NOMO-1 treated with dmso at 0.1 percent for 144 hours (cell line): ENCODE measurements around the gene STRN3.
"Not testable (repeated sequence)": the region's sequence is repeated elsewhere in the genome, so short reads cannot be mapped to it uniquely, and the experiment has no call there.

Experiments
- DNase-seq: peaks from one replicate; lab custom pipeline; 2025; ENCODE audit not compliant: unreplicated experiment; lab: John Stamatoyannopoulos, UW

The STRN3 gene

DNA sequence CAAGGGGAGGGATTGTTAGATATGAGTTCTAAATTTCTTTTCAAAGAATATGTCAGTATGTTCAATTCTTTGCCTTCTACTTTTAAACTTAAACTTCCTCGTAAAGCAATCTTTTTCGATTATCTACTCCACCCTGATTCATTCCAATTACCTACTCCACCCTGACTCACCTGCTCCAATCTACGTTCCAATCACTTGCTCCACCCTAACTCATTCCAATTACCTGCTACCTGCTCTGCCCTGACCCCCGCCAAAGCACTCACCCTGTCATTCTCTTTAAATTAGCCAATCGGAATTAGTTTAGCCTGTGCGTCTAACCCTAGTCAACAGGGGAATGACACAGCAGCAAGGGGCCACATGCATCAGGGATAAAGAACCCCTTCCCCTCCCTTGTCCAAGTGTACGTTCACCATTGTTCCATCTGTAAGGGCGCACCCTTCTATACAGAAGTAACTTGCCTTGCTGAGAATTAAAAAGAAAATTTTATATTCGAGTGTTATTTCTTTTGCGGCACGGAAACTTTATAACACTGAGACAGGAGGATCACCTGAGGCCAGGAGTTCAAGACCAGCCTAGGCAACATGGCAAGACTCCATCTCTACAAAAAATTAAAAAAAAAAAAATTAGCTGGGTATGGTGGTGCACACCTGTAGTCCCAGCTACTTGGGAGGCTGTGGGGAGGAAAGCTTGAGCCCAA, 54.0 kb downstream of the STRN3 start:
- not testable (repeated sequence) for DNase-seq

DNA sequence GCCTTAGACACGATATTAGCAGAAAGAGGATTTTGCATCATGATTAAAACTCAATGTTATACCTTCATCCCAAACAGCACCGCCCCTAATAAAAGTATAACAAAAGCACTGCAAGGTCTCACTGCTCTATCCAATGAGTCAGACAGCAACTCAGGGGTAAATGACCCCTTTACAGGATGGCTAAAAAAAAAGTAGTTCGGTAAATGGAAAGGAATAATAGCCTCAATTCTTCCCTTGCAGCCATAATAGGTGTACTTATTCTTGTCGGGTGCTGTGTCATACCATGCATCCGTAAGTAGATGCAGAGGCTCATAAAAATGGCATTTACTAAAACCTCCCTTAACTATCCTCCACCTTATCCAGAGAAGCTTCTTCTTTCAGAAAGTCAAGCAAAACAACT, 54.6 kb downstream of the STRN3 start:
- DNase-seq = no peak

DNA sequence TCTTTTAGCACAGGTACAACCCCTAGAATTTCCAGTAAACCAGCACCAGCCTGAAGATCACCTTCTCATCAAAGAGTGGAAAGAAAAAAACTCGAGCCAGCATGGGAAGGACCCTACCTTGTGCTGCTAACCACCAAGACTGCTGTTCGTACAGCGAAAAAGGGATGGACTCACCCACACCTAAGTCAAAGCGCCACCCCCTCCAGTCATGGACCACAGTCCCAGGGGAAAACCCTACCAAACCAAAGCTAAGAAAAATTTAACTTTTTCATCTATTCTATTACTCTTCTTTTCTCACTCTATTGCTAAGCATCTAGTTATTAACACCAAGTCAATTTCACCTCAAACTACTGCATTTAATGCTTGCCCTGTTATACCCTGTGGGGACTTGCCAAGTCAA, 56.4 kb downstream of the STRN3 start:
- not testable (repeated sequence) for DNase-seq

DNA sequence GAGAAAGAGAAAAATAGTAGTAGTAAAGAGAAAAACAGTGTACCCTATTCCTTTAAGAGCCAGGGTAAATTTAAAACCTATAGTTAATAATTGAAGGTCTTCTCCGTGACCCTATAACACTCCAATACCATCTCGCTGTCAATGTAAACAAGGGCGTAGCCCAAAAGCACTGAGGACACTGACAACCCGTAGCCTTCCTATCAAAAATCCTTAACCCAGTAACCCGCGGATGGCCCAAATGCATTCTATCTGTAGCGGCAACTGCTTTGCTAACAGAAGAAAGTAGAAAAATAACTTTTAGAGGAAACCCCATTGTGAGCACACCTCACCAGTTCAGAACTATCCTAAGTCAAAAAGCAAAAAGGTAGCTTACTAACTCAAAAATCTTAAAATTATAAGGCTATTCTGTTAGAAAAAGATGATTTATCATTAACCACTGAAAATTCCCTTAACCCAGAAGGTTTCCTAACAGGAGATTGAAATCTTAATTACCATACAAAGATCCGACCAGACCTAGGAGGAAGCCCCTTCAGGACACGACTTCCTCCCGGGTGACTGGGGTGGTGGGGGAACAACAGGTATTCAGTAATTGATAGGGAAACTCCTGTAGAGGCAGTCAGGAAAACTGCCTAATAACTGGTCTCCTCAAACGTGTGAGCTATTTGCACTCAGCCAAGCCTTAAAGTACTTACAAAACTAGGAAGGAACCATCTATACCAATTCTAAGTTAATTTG, 58.6 kb downstream of the STRN3 start:
- DNase-seq = not testable (repeated sequence)

DNA sequence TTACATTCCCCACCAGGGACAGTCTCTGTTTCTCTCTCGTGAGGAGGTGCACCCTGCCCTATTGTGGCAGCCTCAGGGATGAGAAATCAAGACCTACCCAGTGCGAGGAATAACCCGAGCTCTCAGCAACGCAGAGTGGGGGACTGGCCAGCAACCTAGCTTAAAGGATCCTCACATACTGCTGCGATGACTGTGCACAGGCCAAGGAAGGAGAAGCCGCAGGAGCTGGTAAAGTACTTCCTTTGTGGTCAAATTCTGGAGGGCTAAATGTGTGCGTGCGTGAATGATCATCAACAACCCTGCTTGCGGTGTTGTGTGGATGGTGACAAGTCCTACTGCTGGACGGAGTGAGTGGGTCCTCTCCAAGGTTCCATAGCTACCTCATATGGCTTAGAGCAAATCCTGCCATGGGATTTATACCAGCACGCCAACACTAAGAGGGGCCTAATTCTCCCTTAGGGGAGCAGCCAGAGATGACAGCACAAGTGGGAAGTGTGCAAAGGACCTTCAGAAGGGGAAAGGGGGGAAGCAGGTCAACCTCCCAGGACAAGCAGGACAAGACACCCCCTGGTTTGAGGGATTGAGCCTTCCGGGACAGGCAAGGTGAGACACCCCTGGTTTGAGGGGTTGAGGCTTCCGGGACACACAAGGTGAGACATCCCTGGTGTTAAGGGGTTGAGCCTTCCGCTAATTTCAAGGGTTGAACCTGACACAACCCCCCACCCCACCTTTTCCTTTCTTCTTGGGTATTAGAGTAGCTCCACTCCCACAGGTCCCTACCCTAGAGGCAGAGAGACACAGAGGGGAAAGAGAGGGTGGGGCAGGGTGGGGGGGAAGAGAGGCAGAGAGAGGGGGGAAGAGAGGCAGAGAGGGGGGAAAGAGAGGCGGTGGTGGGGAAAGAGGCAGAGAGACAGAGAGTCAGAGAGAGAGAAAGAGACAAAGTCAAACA, 59.5 kb downstream of the STRN3 start:
- no peak for DNase-seq

DNA sequence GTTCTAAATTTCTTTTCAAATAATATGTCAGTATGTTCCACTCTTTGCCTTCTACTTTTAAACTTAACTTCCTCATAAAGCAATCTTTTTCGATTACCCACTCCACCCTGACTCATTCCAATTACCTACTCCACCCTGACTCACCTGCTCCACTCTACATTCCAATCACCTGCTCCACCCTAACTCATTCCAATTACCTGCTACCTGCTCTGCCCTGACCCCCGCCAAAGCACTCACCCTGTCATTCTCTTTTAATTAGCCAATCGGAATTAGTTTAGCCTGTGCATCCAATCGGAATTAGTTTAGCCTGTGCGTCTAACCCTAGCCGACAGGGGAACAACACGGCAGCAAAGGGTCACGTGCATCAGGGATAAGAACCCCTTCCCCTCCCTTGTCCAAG, 60.3 kb downstream of the STRN3 start:
- not testable (repeated sequence) for DNase-seq

DNA sequence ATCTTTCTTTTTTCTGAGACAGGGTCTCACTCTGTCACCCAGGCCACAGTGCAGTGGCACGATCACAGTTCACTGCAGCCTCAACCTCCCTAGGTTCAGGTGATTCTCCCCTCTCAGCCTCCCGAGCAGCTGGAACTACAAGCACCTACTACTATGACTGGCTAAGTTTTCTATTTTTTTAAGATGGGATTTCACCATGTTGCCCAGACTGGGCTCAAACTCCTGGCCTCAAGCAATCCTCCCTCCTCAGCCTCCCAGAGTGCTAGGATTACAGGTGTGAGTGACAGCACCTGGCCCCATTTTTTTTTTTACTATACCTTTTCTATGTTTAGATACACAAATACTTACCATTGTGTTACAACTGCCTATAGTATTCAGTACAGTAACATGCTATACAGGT, 63.6 kb downstream of the STRN3 start:
- DNase-seq = not testable (repeated sequence)

DNA sequence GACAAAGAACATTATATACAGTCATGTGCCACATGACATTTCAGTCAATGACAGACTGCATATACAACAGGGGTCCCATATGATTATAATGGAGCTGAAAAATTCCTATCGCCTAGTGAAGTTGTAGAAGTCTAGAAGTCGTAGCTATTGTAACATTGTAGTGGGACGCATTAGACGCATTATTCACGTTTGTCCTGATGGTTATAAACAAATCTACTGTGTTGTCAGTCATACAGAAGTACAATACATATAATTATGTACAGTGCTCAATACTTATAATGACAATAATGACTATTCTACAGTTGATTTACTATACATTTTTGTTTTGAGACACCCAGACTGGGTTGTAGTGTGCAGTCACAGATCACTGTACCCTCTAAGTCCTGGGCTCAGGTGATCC, 64.8 kb downstream of the STRN3 start:
- no peak for DNase-seq

DNA sequence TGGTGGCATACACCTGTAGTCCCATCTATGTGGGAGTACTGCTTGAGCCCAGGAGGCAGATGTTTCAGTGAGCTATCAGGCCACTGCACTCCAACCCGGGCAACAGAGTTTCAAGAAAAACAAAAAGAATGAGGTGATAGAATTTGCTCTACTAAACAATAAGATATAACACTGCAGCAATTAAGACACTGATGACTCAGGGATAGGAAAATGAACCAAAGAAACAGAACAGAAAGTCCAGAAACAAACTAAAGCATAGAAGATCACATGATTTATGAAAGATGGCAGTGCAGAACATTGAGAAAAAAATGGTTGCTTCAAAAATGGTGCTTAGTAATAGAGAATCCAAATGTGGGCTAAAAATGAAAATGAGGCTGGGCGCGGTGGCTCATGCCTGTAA, 66.0 kb downstream of the STRN3 start:
- DNase-seq = no peak

DNA sequence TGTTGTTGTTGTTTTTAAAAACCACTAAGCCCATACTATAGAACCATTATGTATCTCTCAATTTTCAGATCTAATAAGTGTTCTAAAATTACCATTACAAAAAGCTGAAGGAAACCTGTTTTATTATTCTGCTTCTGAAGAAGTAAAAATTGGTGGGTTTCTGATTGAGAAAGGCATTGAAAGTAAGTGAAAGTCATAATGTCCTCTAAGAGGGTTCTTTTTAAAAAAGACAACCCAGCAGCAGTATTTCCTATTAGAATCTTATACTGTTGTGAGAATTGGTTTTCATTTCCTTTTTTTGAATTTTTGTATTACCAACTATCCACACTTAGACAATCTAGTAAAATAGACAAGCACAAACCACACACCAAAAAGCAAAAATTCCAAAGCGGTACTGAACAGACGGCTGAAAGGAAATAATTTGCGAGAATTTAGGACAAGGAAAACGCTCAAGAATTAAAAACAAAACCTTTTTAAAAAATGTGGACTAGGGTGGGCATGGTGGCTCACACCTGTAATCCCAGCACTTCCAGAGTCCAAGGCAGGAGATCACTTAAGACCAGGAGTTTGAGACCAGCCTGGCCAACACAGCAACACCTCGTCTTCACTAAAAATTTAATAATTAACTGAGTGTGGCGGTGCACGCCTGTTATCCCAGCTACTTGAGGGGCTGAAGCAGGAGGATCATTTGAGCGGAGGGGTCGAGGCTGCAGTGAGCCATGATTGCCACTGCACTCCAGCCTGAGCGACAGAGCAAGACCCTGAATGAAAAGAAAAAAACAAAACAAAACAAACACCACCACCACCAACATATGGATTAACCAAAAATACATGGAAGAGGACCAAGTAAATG, 67.4 kb downstream of the STRN3 start:
- DNase-seq = no peak

DNA sequence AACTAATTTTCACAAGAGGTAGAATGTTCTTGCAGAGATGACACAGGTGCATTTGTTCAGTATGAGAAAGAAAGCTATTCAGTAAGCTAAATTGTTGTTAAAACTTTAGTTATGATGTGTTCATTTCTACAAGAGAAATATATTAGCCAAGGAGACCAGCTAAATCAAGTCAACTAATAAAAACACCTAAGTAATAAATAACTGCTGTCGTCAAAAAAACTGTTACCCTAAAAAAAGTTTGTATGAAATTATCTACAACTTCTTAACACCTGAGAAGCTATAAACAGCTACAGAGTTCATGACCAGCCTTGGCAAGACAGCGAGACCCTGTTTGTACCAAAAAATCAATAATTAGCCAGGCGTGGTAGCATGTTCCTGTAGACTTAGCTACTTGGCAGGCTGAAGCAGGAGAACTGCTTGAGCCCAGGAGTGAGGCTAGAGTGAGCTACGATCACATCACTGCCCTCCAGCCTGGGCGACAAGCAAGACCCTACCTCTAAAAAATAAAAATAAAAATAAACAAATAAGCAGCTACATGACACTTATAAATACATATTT, 68.3 kb downstream of the STRN3 start:
- no peak for DNase-seq

DNA sequence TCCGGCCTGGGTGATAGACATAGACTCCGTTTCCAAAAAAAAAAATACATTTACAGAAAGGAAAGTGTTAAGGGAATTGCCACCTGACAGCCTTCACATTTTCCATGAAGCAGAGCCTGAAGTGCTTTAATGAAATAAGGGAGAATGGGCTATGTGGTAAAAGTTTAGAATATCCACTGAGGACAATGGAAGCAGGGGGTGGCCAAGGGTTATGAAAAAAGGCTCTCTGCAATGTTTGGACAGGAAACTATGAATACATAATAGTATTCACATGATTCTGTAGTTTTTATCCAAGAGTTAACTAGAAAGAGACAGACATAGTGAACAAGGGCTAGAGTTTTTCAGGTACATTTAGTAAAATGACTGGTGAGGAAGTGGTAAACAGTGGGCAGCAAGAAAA, 76.5 kb downstream of the STRN3 start:
- DNase-seq = no peak

DNA sequence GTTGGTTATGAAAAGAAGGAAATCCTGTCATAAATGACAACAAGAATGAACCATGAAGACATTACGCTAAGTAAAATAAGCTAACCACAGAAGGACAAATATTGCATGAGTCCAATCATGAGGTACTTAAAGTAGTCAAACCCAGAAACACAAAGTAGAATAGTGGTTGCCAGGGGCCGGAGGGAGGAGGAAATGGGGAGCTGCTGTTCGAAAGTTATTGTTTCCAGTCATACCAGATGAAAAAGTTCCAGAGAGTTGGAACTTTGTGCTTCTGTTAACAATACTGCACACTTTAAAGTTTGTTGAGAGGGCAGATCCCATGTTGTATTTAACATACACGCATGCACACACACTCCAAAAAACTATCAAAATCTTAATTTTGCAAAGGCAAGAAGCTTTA, 82.5 kb downstream of the STRN3 start:
- no peak for DNase-seq

DNA sequence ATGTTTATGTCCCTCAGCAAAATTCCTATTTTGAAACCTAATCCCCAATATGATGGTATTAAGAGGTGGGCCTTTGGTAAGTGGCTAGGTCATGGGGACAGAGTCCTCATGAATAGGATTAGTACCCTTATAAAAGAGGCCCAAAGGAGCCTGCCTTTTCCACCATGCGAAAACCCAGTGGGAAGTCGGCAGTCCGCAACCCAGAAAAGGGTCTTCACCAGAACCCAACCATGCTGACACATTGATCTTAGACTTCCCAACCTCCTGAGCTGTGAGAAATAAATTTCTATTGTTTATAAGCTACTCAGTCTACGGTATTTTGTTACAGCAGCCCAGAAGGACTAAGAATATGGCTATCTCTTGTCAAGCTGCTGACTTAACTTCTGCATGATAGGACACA, 85.3 kb downstream of the STRN3 start:
- no peak for DNase-seq

DNA sequence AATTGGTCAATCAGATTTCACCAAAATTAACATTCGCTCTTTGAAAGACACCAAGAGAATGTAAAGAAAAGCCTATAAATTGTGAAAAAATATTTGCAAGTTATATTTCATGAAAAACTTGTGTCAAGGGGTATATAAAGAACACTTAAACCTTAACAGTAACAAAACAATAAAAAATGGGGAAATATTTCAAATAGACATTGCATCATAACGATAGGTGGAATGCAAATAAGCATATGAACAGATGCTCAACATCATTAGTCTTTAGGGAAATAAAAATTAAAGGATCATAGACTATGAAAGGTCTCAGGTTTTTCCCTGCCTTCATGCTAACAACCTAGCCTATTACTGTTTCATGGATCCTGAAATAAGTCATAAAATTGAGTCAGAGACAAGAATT, 87.6 kb downstream of the STRN3 start:
- no peak for DNase-seq

DNA sequence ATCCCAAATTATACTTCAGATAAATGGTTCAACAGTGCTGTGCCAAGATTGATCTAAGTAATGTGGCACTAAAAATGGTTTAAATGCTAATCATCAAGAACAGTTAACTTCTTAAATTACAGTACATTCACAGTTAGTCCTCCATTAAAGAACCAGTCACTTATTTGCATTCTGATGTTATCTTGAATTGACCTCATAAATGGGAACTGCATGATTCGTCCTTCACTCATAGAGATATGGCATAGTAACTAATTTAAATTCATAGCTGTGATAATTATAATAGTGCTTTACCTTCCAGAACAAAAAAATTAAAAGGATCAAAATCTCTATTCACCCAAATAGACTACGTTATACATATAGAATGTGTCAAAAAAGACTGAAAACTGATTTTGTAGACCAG, 90.7 kb downstream of the STRN3 start:
- DNase-seq = no peak

DNA sequence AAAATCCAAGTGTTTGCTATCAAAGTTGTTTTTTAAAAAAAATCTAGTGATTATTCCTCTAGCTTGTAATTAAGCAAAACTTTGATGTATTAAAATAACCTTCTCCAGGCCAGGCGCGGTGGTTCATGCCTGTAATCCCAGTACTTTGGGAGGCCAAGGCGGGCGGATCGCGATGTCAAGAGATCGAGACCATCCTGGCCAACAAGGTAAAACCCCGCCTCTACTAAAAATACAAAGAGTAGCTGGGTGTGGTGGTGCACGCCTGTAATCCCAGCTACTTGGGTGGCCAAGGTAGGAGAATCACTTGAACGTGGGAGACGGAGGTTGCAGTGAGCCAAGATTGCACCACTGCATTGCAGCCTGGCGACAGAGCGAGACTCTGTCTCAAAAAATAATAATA, 92.2 kb downstream of the STRN3 start:
- not testable (repeated sequence) for DNase-seq

DNA sequence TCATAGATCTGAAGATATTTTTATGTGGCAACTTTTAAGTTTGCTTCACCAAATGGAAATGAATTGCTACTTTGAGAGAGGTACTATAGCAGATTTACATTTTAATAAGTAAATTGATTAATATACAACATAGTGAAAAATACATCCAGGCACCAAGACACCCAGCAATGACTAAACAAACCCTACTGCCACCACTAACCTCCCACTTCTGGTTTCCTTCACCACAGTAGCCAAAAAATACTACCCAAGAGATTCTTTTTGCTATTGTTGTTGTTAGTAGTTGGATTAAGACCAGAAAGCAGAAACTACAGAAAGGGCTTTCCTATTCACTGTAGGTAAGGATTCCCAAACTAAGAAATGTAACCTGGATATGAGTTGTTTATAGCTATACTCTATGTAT, 97.7 kb downstream of the STRN3 start:
- DNase-seq = no peak

DNA sequence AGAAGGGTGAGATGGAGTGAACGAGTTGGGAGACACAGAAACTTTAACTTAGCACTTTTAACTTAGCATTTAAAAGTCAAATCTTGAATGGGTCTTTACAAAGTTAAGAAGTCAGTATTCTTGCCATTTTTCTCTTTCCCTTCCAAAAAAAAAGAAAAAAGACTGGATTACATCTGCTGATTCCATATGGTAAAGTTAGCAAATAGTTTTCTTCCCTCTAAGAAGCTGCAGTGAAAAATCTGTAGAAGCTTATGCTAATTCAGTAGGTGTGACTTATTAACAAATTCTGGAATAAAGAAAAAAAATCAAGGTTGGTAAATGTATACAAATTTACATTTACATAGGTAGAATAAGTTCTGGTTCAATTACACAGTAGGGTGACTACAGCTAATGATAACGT, 100.9 kb downstream of the STRN3 start:
- DNase-seq = no peak

DNA sequence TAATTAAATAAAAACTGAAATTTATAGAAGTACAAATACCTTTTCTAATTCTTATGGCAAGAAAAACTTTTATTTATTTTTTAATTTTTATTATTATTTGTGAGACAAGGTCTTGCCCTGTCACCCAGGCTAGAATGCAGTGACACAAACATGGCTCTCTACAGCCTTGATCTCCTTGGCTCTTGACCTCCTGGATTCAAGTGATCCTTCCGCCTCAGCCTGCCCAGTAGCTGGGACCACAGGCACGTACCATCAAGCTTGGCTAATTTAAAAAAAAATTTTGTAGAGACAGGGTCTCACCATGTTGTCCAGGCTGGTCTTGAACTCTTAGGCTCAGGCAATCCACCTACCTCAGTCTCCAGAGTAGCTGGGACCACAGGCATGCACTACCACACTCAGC, 104.4 kb downstream of the STRN3 start:
- no peak for DNase-seq
